ENCODE results near the gene UTS2R.

UTS2R gene

GRCh38 chr17:82406131-82406671 lies 34.6 kb downstream of the UTS2R start:
- Histone ChIP-seq H3K27me3 (replicated peaks) (no peaks in the 10 kb centered on the region), H3K4me3 (ENCODE audit: low read depth, low read length) (no peak overlapping the region), H3K36me3 (replicated peaks) (no peaks in the 10 kb centered on the region), H3K27ac (no peak overlapping the region)
- no peak for TF ChIP-seq CTCF (IDR thresholded peaks at IDR 0.05; ENCODE audit: low read depth, low read length, missing control alignments)
- in situ Hi-C loops (cut with HindIII; ENCODE audit: low pct_ligation_motif_present, low sequenced_read_pairs), result loop anchor here (5.0 kb wide), 1 partner anchor 44 kb away; no protein-coding TSS in a partner anchor
- DNase-seq, result no peak

- no peaks in the 10 kb centered on the region for H3K36me3 ChIP-seq (replicated peaks)
- H3K27ac ChIP-seq, result no peak overlapping the region
- in situ Hi-C loops (cut with HindIII; ENCODE audit: low pct_ligation_motif_present, low sequenced_read_pairs), result loop anchor here (5.0 kb wide), 1 partner anchor 45 kb away; no protein-coding TSS in a partner anchor
- no peak overlapping the region for H3K4me3 ChIP-seq (ENCODE audit: low read depth, low read length)
- DNase-seq, result peak; percentile 14
- TF ChIP-seq CTCF (IDR thresholded peaks at IDR 0.05; ENCODE audit: low read depth, low read length, missing control alignments), result no peak
- no peaks in the 10 kb centered on the region for H3K27me3 ChIP-seq (replicated peaks)
Measured at GRCh38 chr17:82407255-82407654, 35.7 kb downstream of the UTS2R start.

- in situ Hi-C loops (cut with HindIII; ENCODE audit: low pct_ligation_motif_present, low sequenced_read_pairs), result loop anchor here (5.0 kb wide), 1 partner anchor 46 kb away; no protein-coding TSS in a partner anchor
Measured at GRCh38 chr17:82408288-82408937, 36.8 kb downstream of the UTS2R start.

GRCh38 chr17:82408938-82409318 lies 37.4 kb downstream of the UTS2R start:
- DNase-seq, result no peak
- TF ChIP-seq CTCF (IDR thresholded peaks at IDR 0.05; ENCODE audit: low read depth, low read length, missing control alignments), result no peak
- Histone ChIP-seq H3K27ac (no peak overlapping the region), H3K4me3 (ENCODE audit: low read depth, low read length) (no peak overlapping the region), H3K36me3 (replicated peaks) (no peaks in the 10 kb centered on the region), H3K27me3 (replicated peaks) (no peaks in the 10 kb centered on the region)
- in situ Hi-C loops (cut with HindIII; ENCODE audit: low pct_ligation_motif_present, low sequenced_read_pairs), result loop anchor here (5.0 kb wide), 1 partner anchor 47 kb away; no protein-coding TSS in a partner anchor

More at GRCh38 chr17:82408288-82408937, 36.8 kb downstream of the UTS2R start:
- no peak overlapping the region for H3K27ac ChIP-seq
- H3K4me3 ChIP-seq (ENCODE audit: low read depth, low read length), result no peak overlapping the region
- H3K36me3 ChIP-seq (replicated peaks), result no peaks in the 10 kb centered on the region
- no peaks in the 10 kb centered on the region for H3K27me3 ChIP-seq (replicated peaks)
- no peak for DNase-seq
- TF ChIP-seq CTCF (IDR thresholded peaks at IDR 0.05; ENCODE audit: low read depth, low read length, missing control alignments), result no peak

GRCh38 chr17:82410014-82410716 lies 38.6 kb downstream of the UTS2R start:
- no peak for DNase-seq
- H3K27ac ChIP-seq, result no peak overlapping the region
- H3K4me3 ChIP-seq (ENCODE audit: low read depth, low read length), result no peak overlapping the region
- no peak for TF ChIP-seq CTCF (IDR thresholded peaks at IDR 0.05; ENCODE audit: low read depth, low read length, missing control alignments)
- in situ Hi-C loops (cut with HindIII; ENCODE audit: low pct_ligation_motif_present, low sequenced_read_pairs), result loop anchor here (10.0 kb wide), 1 partner anchor 65 kb away; no protein-coding TSS in a partner anchor
- H3K36me3 ChIP-seq (replicated peaks), result no peaks in the 10 kb centered on the region
- no peaks in the 10 kb centered on the region for H3K27me3 ChIP-seq (replicated peaks)

All from brain microvascular endothelial cell (primary cell).